IgD-negative memory B cell (primary cell): ENCODE data around the gene CHCHD3. TPM values are rescaled to one million over a fixed set of nuclear protein-coding genes. Genes with fewer than 3 reads are reported as not detected.
A peak's percentile ranks its signal among the peaks of the same experiment; 100 is the strongest.
"Not testable (repeated sequence)": the region's sequence is repeated elsewhere in the genome, so short reads cannot be mapped to it uniquely, and the experiment has no call there.

Source experiments
- H3K27ac Mint-ChIP-seq, 3 donors: one replicate each; pipeline ENCODE4 v1.8.0; 2020 to 2022; ENCODE audit warnings: mild to moderate bottlenecking in 3 of 3, mixed read lengths in 3 of 3, moderate library complexity in 1 of 3
- H3K27me3 Mint-ChIP-seq: one replicate; pipeline ENCODE4 v1.8.0; 2021; ENCODE audit warnings: mixed read lengths
- H3K36me3 Mint-ChIP-seq: one replicate; pipeline ENCODE4 v1.8.0; 2020; ENCODE audit warnings: mild to moderate bottlenecking, mixed read lengths
- H3K4me1 Mint-ChIP-seq, 3 donors: one replicate each; pipeline ENCODE4 v1.8.0; 2020 to 2022; ENCODE audit warnings: mixed read lengths in 3 of 3, mild to moderate bottlenecking in 1 of 3
- H3K4me3 Mint-ChIP-seq, 4 donors: one replicate each; pipeline ENCODE4 v1.8.0; 2020 to 2022; ENCODE audit warnings: mild to moderate bottlenecking in 4 of 4, mixed read lengths in 4 of 4, moderate library complexity in 3 of 4
- H3K9me3 Mint-ChIP-seq, 3 donors: one replicate each; pipeline ENCODE4 v1.8.0; 2020 to 2021; ENCODE audit warnings: mixed read lengths in 3 of 3, mild to moderate bottlenecking in 1 of 3
- polyA plus RNA-seq: library from polyadenylated mRNA; unstranded; fragments of 300-500 nt; fragmentation: Illumina TruSeq; gene quantifications from one replicate; pipeline ENCODE4 v1.2.3, GENCODE V29; 2021

CHCHD3 gene
- polyA plus RNA-seq, 1 donor from 2014 or later, result 62.7 TPM

DNA sequence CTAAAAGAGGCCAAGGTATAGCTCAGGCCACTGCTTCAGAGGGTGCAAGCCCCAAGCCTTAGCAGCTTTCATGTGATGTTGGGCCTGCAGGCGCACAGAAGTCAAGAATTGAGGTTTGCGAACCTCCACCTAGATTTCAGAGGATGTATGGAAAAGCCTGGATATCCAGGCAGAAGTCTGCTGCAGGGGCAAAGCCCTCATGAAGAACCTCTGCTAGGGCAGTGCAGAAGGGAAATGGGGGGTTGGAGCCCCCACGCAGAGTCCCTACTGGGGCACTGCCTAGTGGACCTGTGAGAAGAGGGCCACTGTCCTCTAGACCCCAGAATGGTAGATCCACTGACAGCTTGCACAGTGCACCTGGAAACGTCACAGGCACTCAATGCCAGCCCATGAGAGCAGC lies 189.1 kb downstream of the CHCHD3 start:
- Mint-ChIP-seq H3K4me3 (peak overlapping the region in 1 of 4 donors; percentile 19), H3K36me3 (peaks cover 14% of the 10 kb centered on the region)
- not testable (repeated sequence) for H3K27ac Mint-ChIP-seq, H3K27me3 Mint-ChIP-seq, H3K4me1 Mint-ChIP-seq, H3K9me3 Mint-ChIP-seq

DNA sequence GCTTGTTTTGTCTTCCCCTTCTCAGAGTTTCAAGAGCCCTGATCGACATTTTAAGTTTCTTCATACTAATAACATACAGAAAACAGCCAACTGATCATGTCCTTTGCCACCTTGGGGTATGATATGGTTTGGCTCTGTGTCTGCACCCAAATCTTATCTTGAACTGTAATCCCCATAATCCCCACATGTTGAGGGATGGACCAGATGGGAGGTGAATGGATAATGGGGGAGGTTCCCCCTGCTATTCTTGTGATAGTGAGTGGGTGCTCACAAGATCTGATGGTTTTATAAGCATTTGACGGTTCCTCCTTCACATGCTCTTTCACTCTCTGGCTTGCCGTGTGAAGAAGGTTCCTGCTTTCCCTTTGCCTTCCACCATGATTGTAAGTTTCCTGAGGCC lies 190.3 kb downstream of the CHCHD3 start:
- no peak overlapping the region for H3K4me3 Mint-ChIP-seq
- no peaks in the 10 kb centered on the region for H3K4me1 Mint-ChIP-seq
- H3K9me3 Mint-ChIP-seq, result peaks cover 3 to 8% (median 6%) of the 10 kb centered on the region in 3 donors
- no peaks in the 10 kb centered on the region for H3K27me3 Mint-ChIP-seq
- no peak overlapping the region for H3K27ac Mint-ChIP-seq
- H3K36me3 Mint-ChIP-seq, result peaks cover 10% of the 10 kb centered on the region

DNA sequence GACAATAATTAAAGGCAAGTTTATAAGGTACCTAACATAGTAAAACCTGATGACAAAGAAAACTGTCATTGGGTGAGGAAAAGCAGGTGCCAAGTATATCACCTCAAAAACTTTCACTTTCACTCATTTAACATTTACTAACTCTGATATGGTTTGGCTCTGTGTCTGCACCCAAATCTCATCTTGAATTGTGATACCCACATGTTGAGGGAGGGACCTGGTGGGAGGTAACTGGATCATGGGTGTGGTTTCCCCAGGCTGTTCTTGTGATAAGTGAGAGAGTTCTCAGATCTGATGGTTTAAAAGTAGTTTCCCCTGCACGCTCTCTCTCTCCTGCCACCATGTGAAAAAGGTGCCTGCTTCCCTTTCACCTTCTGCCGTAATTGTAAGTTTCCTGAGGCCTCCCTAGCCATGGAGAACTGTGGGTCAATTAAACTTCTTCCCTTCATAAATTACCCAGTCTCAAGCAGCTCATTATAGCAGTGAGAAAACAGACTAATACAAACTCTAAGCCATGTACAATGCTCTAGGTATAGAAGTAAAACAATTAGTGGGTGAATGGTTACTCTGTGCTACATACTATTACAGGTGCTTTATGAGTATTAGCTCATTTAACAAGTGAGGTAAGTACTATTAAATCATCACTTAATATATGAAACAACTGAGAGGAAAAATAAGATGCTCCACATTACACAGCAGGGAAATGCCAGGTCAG lies 199.0 kb downstream of the CHCHD3 start:
- Mint-ChIP-seq H3K27ac (peak overlapping the region in 1 of 3 donors; percentile 57), H3K36me3 (peaks cover 10% of the 10 kb centered on the region), H3K4me3 (peak overlapping the region in 1 of 4 donors; percentile 66), H3K4me1 (peaks cover 15 to 31% (median 23%) of the 10 kb centered on the region in 3 donors), H3K27me3 (no peaks in the 10 kb centered on the region), H3K9me3 (no peaks in the 10 kb centered on the region)

DNA sequence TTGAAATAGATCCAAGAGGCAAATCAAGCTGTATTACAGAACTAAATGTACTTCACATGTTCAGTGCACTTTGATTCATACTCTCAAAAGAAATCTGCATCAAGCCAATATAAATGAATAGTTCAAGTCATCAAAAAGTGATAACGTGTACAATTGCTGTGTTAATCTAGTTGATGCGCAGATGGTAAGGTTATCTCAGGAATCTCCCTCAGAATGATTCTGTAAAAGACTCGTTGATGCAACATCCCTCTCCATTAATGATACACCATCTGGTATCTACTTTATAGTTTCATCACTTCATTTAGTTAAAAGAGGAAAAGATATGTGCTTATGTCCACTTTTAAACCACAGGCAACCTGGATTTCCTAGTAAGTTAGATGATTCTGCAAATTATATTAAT lies 200.6 kb downstream of the CHCHD3 start:
- no peaks in the 10 kb centered on the region for H3K9me3 Mint-ChIP-seq
- H3K4me1 Mint-ChIP-seq, result peaks cover 15 to 31% (median 23%) of the 10 kb centered on the region in 3 donors
- no peaks in the 10 kb centered on the region for H3K27me3 Mint-ChIP-seq
- peaks cover 16% of the 10 kb centered on the region for H3K36me3 Mint-ChIP-seq
- no peak overlapping the region for H3K4me3 Mint-ChIP-seq
- no peak overlapping the region for H3K27ac Mint-ChIP-seq

DNA sequence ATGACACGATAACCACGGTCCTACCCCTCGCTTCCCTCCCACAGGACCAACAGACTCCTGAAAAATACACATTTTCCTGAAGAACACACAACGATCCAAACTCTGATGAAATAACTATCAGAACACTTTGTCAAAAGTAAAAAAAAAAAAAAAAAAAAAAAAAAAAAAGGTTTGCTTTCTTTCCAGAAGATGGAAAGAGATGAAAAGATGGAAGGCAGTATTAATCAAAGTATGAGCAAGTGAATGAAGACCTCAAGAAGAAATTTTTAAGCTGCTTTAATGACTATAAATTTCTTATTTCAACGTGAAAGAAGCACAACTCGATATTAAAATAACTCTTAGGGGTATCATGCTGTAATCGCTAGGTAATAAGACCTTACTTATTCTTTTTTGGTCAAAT lies 202.3 kb downstream of the CHCHD3 start:
- Mint-ChIP-seq H3K27ac (no peak overlapping the region), H3K9me3 (no peaks in the 10 kb centered on the region), H3K4me3 (no peak overlapping the region), H3K4me1 (peaks cover 15 to 31% (median 23%) of the 10 kb centered on the region in 3 donors), H3K36me3 (peaks cover 22% of the 10 kb centered on the region), H3K27me3 (no peaks in the 10 kb centered on the region)

DNA sequence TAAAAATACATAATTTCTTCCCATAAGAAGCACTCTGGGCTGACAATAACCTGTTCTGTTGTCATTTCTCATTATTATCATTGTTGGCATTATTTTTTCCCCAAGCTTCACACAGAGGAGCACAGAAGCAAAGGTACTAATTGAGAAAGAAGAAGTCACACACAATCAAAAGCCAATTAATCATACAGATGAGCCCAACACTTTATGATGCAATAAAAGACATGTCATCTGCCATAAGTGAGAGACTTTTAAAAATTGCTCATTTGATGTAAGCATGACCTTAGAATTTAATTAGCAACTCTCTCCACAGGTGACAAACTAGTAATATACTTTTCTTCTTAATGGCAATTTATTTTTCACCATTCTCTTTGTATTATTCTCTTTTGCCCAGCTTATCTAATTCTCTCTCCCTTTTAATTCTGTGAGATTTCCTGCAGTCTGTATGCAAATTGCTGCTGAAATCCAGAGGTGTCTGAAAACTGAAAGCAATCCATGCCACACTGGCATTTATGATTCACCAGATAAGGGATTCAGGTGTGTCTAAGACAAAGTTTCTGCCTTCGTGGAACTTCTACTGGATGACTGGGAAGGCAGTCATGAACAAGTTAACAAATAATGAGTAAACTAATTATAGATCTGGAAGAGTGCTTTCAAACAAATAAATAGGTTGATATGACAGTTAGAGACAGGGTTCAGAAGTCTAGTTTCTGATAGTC lies 203.5 kb downstream of the CHCHD3 start:
- H3K27ac Mint-ChIP-seq, result peak overlapping the region in 1 of 3 donors; percentile 45
- H3K9me3 Mint-ChIP-seq, result no peaks in the 10 kb centered on the region
- peaks cover 10 to 22% (median 14%) of the 10 kb centered on the region in 3 donors for H3K4me1 Mint-ChIP-seq
- peaks cover 22% of the 10 kb centered on the region for H3K36me3 Mint-ChIP-seq
- no peaks in the 10 kb centered on the region for H3K27me3 Mint-ChIP-seq
- H3K4me3 Mint-ChIP-seq, result no peak overlapping the region

DNA sequence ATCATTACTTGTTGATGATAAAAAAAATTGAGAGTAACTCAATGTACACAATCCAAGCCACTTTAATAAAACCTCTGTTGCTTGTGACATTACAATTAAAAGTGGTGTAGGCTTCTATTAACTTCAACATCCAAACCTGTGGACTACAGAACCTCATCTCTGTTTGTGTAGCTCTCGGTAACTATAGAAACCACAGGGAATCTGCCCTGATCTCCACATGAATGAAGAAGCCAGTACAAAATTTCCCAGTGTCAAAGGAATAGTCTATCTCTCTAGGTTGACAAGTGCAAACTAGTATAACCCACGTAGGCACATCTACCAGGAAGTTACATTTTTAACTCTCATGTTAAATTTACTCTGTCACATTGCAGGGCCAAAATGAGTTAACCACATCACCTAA lies 204.3 kb downstream of the CHCHD3 start:
- H3K27ac Mint-ChIP-seq, result no peak overlapping the region

DNA sequence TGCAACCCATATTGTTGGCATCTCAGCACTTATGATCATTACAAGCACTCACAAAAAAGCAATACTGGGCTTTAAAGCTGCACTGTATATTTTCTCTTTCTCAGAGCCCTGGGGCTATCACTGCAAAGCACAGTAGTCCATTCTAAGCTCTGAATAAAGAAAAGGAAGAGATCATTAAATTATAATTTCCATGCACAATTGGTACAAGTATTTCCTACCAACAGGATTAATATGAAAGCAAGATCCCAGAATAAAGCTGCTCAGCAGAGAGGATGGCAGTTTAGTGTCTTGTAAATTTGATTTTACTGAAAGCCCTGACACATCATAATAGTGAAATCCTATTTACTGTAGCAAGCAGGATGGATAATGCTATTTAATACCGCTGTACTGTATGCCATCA lies 205.3 kb downstream of the CHCHD3 start:
- no peak overlapping the region for H3K27ac Mint-ChIP-seq
- H3K4me1 Mint-ChIP-seq, result peaks cover 6 to 19% (median 7%) of the 10 kb centered on the region in 3 donors
- H3K9me3 Mint-ChIP-seq, result no peaks in the 10 kb centered on the region
- H3K36me3 Mint-ChIP-seq, result peaks cover 18% of the 10 kb centered on the region
- H3K27me3 Mint-ChIP-seq, result no peaks in the 10 kb centered on the region
- H3K4me3 Mint-ChIP-seq, result no peak overlapping the region

More for the DNA sequence above, 204.3 kb downstream of the CHCHD3 start:
- Mint-ChIP-seq H3K27me3 (no peaks in the 10 kb centered on the region), H3K36me3 (peaks cover 20% of the 10 kb centered on the region), H3K4me1 (peaks cover 4 to 14% (median 7%) of the 10 kb centered on the region in 3 donors), H3K4me3 (no peak overlapping the region), H3K9me3 (no peaks in the 10 kb centered on the region)

DNA sequence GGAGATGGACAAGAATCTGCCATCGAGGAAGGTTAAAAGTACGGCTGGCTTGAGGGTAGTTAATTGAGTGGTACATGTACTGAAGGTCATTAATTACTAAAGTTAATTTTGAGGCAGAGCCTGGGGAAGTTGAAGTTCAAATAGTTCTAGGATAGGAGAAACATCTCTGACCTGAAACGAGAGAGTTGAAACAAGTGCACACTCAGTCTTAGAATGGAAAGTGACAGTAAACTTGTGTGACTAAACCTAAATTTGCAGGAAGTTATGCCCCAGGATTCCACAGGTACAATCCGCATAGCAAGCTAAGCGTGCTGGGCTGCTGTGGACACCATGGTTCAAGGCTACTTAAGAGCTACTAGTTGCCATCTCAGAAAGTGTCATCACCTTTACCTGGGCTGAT lies 209.9 kb downstream of the CHCHD3 start:
- Mint-ChIP-seq H3K4me3 (peak overlapping the region in 1 of 4 donors; percentile 5), H3K27me3 (no peaks in the 10 kb centered on the region), H3K9me3 (no peaks in the 10 kb centered on the region), H3K36me3 (peaks cover 11% of the 10 kb centered on the region), H3K4me1 (peaks cover 13 to 25% (median 17%) of the 10 kb centered on the region in 3 donors), H3K27ac (peak overlapping the region in 2 of 3 donors; percentile 5 to 62)

DNA sequence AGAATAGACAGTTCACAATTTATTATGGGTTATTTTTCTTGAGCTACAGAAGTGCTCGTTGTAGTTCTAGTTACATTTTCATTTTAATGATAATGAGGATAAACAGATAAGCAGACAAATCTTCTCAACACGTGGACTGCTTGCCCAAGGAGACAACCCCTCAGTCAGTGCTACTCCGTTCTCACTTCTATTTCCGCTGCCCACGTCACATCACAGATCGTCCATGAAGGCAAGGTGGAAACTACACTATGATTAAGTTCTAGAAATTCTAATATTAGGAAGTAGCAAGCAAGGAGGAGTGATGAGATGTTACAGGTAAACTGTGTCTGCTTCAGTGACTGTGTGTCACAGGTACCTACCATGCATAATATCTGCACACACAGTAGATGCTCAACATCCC lies 210.5 kb downstream of the CHCHD3 start:
- H3K27ac Mint-ChIP-seq, result no peak overlapping the region
- H3K9me3 Mint-ChIP-seq, result no peaks in the 10 kb centered on the region
- no peak overlapping the region for H3K4me3 Mint-ChIP-seq
- H3K27me3 Mint-ChIP-seq, result no peaks in the 10 kb centered on the region
- peaks cover 13 to 25% (median 17%) of the 10 kb centered on the region in 3 donors for H3K4me1 Mint-ChIP-seq
- peaks cover 11% of the 10 kb centered on the region for H3K36me3 Mint-ChIP-seq

DNA sequence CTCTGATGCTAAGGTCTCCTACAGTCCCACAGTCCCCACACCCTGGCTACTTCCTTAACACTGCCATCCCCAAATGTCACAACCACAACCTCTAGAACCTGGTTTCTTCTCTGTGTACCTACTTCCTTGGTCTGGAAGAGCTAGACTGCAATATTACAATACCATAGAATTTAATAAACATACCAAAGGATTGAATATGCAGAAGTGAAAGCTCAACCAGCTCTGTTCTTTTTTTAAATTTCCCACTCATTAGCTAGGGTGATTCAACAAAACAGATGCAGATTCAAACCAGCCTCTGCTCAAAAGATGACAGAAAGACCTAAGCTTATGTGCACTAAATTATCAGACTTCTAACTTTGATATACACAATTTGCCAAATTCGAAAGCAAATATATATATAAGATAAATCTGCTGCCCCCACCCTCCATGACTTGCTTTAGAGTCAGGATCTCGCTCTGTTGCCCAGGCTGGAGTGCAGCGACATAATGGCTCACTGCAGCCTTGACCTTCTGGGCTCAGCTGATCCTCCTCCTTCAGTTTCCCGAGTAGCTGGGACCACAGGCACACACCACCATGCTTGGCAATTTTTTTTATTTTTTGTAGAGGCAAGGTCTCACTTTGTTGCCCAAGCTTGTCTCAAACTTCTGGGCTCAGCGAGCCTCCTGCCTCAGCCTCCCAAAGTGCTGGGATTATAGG lies 212.6 kb downstream of the CHCHD3 start:
- Mint-ChIP-seq H3K4me1 (peaks cover 13 to 25% (median 17%) of the 10 kb centered on the region in 3 donors), H3K27me3 (no peaks in the 10 kb centered on the region), H3K4me3 (peak overlapping the region in 1 of 4 donors; percentile 7), H3K27ac (peak overlapping the region in 1 of 3 donors; percentile 15), H3K36me3 (peaks cover 8% of the 10 kb centered on the region), H3K9me3 (no peaks in the 10 kb centered on the region)

DNA sequence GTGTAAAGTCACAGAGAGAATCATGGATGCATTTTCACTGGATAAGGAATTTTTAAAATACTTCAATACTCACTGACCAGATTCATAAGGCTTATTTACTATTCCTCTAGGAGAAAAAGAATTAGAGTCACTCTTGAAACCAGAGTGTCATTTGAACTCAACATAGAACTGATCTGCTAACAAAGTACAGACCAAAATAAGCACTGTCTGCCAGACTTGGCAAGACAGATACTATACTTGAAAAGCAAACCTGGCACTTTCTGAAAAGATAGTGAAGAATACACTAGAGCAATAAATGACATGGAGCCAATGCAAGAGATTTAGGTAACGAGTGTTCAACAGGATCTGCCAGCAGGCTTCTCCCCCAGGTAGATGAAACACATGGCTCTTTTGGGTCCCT lies 215.3 kb downstream of the CHCHD3 start:
- peaks cover 11% of the 10 kb centered on the region for H3K36me3 Mint-ChIP-seq
- H3K4me1 Mint-ChIP-seq, result peaks cover 11 to 20% (median 12%) of the 10 kb centered on the region in 3 donors
- H3K27ac Mint-ChIP-seq, result no peak overlapping the region
- peaks cover 0 to 3% (median 0%) of the 10 kb centered on the region in 3 donors for H3K9me3 Mint-ChIP-seq
- H3K4me3 Mint-ChIP-seq, result no peak overlapping the region
- H3K27me3 Mint-ChIP-seq, result no peaks in the 10 kb centered on the region

DNA sequence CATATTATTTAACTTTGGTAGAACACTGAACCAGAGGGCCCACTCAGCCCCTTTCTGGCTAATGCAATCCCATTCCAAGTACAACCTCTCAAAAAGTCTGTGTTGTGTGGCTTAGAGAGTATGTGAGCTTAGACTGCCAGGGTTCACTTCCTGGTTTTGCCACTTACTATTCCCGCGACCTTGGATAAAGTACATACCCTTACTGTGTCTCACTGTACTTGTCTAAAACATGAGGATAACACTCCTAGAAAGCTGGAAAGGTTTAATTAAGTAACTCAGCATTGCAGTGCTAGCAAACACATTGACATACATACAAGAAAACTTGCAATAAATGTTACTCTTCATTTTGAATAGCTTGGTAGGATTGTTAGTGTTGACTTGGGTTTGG lies 215.8 kb downstream of the CHCHD3 start:
- Mint-ChIP-seq H3K27ac (no peak overlapping the region), H3K27me3 (no peaks in the 10 kb centered on the region), H3K9me3 (peaks cover 0 to 3% (median 0%) of the 10 kb centered on the region in 3 donors), H3K4me3 (no peak overlapping the region), H3K36me3 (peaks cover 11% of the 10 kb centered on the region), H3K4me1 (peaks cover 8 to 16% (median 9%) of the 10 kb centered on the region in 3 donors)

DNA sequence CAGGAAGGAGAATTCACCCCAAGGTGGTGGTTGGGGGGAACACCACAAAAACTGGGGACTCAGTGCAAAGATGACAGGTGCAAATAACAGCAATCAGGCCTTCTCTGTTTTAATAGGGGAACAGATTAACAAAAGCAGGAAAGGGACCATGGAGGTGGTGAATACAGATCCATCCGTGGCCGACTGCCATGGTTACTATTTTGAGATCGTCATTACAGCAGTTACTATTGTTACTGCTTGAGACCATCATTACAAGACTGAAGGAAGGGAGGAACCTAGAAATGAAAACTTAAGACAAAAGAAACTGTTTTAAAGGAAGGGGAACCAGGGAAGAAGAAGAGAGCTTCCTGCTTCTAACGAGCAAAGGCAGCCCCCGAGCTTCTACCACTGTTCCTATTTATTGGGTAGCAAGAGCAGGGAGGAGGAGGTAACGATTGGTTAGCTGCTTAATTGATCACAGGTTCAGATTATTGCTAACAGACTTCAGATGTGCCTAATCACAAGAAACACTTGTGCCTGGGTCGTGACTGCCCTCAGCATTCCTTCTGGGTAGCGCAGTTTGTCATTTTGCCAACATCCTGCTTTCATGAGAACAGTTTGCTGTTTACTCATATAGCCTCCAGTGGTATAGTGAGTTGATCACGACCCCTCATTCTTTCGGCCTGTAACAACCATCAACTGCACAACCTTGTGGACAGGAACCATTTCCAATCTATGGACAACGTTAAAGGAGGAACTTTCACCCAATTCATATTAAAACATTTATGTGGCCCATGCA lies 216.3 kb downstream of the CHCHD3 start:
- Mint-ChIP-seq H3K36me3 (peaks cover 11% of the 10 kb centered on the region), H3K27me3 (no peaks in the 10 kb centered on the region), H3K9me3 (peaks cover 0 to 3% (median 0%) of the 10 kb centered on the region in 3 donors), H3K4me1 (peaks cover 8 to 16% (median 9%) of the 10 kb centered on the region in 3 donors), H3K4me3 (no peak overlapping the region), H3K27ac (no peak overlapping the region)
